Endothelial cell of umbilical vein (primary cell): ENCODE data around the gene TRNAU1AP. TPM values are rescaled to one million over a fixed set of nuclear protein-coding genes. Genes with fewer than 3 reads are reported as not detected.

ENCODE experiments used
- BruUV-seq: library from RNA; stranded (reverse); fragments of 400-500 nt; replicated peaks from 2 replicates; lab custom pipeline; 2021; lab: Mats Ljungman, UMichigan
- CTCF ChIA-PET: fragments of 300-600, 350-600 bp; sonication (Branson Sonifier 250); formaldehyde crosslinking; loops from one replicate; lab custom pipeline; 2021; ENCODE audit warnings: antibody characterized with exemption, inconsistent platforms; lab: Charles Lee
- POLR2A ChIA-PET: fragments of 300-600, 350-600 bp; sonication (Branson Sonifier 250); formaldehyde crosslinking; loops from one replicate; lab custom pipeline; 2021; ENCODE audit warnings: antibody characterized with exemption, inconsistent platforms; lab: Charles Lee
- DNase-seq: peaks from one replicate; pipeline ENCODE4 v3.0.0-alpha.2; 2011; ENCODE audit warnings: low read depth, low spot score
- FAIRE-seq: peaks from 2 replicates; lab custom pipeline; 2011; peaks lifted over from hg19 to GRCh38; lab: Jason Lieb, UNC
- H2AFZ ChIP-seq: 2 replicates; pipeline ENCODE4 v1.6.0; 2012; ENCODE audit warnings: low read depth, low read length, control low read depth, inconsistent platforms
- H3K27ac ChIP-seq: 2 replicates; pipeline ENCODE4 v1.5.1; 2011; ENCODE audit warnings: low read depth, mild to moderate bottlenecking, control low read depth, low read length, moderate library complexity; ENCODE audit not compliant: insufficient read depth
- H3K27me3 ChIP-seq, 2 experiments: 2 replicates each; pipeline versions ENCODE4 v1.6.0 to v1.6.1; 2011; ENCODE audit warnings: low read length in 2 of 2, mixed read lengths in 1 of 2; ENCODE audit not compliant: control insufficient read depth in 2 of 2, insufficient read depth in 2 of 2
- H3K36me3 ChIP-seq, 2 experiments: 2 replicates in 1 of 2; 3 replicates in 1 of 2; pipeline ENCODE4 v1.5.1; 2011; ENCODE audit warnings: low read length in 2 of 2, mild to moderate bottlenecking in 1 of 2, moderate library complexity in 1 of 2; ENCODE audit not compliant: control insufficient read depth in 2 of 2, insufficient read depth in 2 of 2; ENCODE audit errors: extremely low read depth in 1 of 2
- H3K4me1 ChIP-seq: 3 replicates; pipeline ENCODE4 v1.5.1; 2011; ENCODE audit warnings: mild to moderate bottlenecking, low read length; ENCODE audit not compliant: control insufficient read depth, insufficient read depth; ENCODE audit errors: extremely low read depth
- H3K4me2 ChIP-seq: 2 replicates; pipeline ENCODE4 v1.6.1; 2011; ENCODE audit warnings: low read length, control low read depth, mixed read lengths; ENCODE audit not compliant: insufficient read depth
- H3K4me3 ChIP-seq, 3 experiments: fragments of 200-600 bp in 1 of 3; sonication (generic), shearing (Covaris generic) in 1 of 3; replicated peaks in 1 of 3; 2 replicates each; pipeline ENCODE4 v1.5.1; 2011 to 2016; ENCODE audit warnings: control low read depth in 3 of 3, low read length in 3 of 3, mild to moderate bottlenecking in 2 of 3, inconsistent platforms in 1 of 3, low read depth in 1 of 3, moderate library complexity in 1 of 3; ENCODE audit not compliant: insufficient read depth in 1 of 3
- H3K79me2 ChIP-seq: 2 replicates; pipeline ENCODE4 v1.6.0; 2012; ENCODE audit warnings: low read length, inconsistent platforms; ENCODE audit not compliant: control insufficient read depth, insufficient read depth
- H3K9ac ChIP-seq: replicated peaks from 2 replicates; pipeline ENCODE3; 2011; ENCODE audit warnings: low read length, control low read depth; ENCODE audit not compliant: insufficient read depth; ENCODE audit errors: extremely low read depth
- H3K9me1 ChIP-seq: replicated peaks from 3 replicates; pipeline ENCODE4 v1.6.0; 2011; ENCODE audit warnings: mild to moderate bottlenecking, low read length; ENCODE audit not compliant: control insufficient read depth, insufficient read depth; ENCODE audit errors: extremely low read depth
- H3K9me3 ChIP-seq: replicated peaks from 2 replicates; pipeline ENCODE4 v1.5.1; 2012; ENCODE audit warnings: low read length, inconsistent platforms; ENCODE audit not compliant: control insufficient read depth, insufficient read depth
- H4K20me1 ChIP-seq: replicated peaks from 2 replicates; pipeline ENCODE3; 2011; ENCODE audit warnings: mild to moderate bottlenecking, low read length; ENCODE audit not compliant: control insufficient read depth, insufficient read depth; ENCODE audit errors: extremely low read depth
- EZH2 ChIP-seq: IDR thresholded peaks from 2 replicates; pipeline ENCODE4 v1.6.1; 2012; ENCODE audit warnings: borderline replicate concordance, low read depth, mild to moderate bottlenecking, moderate library complexity, low read length, inconsistent platforms; ENCODE audit not compliant: severe bottlenecking
- FOS ChIP-seq: IDR thresholded peaks from 2 replicates; pipeline ENCODE4 v1.6.1; 2011; ENCODE audit warnings: mild to moderate bottlenecking, low read length, moderate library complexity, borderline replicate concordance; ENCODE audit not compliant: insufficient read depth
- GATA2 ChIP-seq: IDR thresholded peaks from 2 replicates; pipeline ENCODE4 v1.7.0; 2011; ENCODE audit warnings: low read depth, mild to moderate bottlenecking, moderate library complexity, mixed read lengths, low read length; ENCODE audit not compliant: insufficient read length, insufficient read depth
- JUN ChIP-seq: IDR thresholded peaks from 2 replicates; pipeline ENCODE4 v1.6.1; 2011; ENCODE audit warnings: borderline replicate concordance, low read depth; ENCODE audit not compliant: insufficient read length, insufficient read depth
- MYC ChIP-seq: IDR thresholded peaks from one replicate; pipeline ENCODE4 v1.6.1; 2011; ENCODE audit warnings: mild to moderate bottlenecking, low read depth, low read length
- POLR2A ChIP-seq: IDR thresholded peaks from 2 replicates; pipeline ENCODE4 v1.6.1; 2012; ENCODE audit warnings: low read depth, mild to moderate bottlenecking, control low read depth, low read length
- POLR2AphosphoS5 ChIP-seq: IDR thresholded peaks from 2 replicates; pipeline ENCODE4 v1.6.1; 2012; ENCODE audit warnings: low read depth, mild to moderate bottlenecking, control low read depth, low read length, moderate library complexity; ENCODE audit not compliant: insufficient read depth
- dilution Hi-C: fragments of 300-500 bp; cut with MboI; formaldehyde crosslinking; loops from one replicate; pipeline ENCODE4 v1.15.0; 2019; ENCODE audit warnings: low sequenced_read_pairs; ENCODE audit not compliant: extremely low pct_ligation_motif_present
- intact Hi-C: fragments of 100-400 bp; cut with micrococcal nuclease; formaldehyde crosslinking; loops from one replicate; pipeline ENCODE4 v1.10.0; 2022
- polyA plus RNA-seq, 4 experiments: library from polyadenylated mRNA; depleted of rRNA in 3 of 4; stranded (reverse) in 3 of 4; unstranded in 1 of 4; fragments of >200 nt; gene quantifications; 2 replicates each; pipeline versions ENCODE4 v1.2.1 to v1.2.3, GENCODE V29; 2011 to 2012; ENCODE audit warnings: missing spikeins in 1 of 4
- total RNA-seq: library from RNA; stranded (reverse); gene quantifications from 2 replicates; pipeline ENCODE4 v1.2.3, GENCODE V29; 2021
- TF ChIP-seq, protein P1 (sequence below): IDR thresholded peaks from 2 replicates; pipeline ENCODE4 v1.6.1; 2011; ENCODE audit not compliant: insufficient read depth, insufficient read length
- TF ChIP-seq, protein P2 (sequence below), 2 donors: IDR thresholded peaks; 1 replicate in 1 of 2; 2 replicates in 1 of 2; pipeline ENCODE4 v1.5.1; 2011; ENCODE audit warnings: low read length in 2 of 2, mild to moderate bottlenecking in 2 of 2, moderate library complexity in 2 of 2, control low read depth in 1 of 2, inconsistent platforms in 1 of 2, low read depth in 1 of 2; ENCODE audit not compliant: insufficient read depth in 1 of 2; ENCODE audit errors: extremely low read depth in 1 of 2

TRNAU1AP gene
- total and polyA plus RNA-seq, 2 donors (not counting 3 experiments of a cell fraction or from before 2014, with no cell fraction given) = 32.7 to 46.2 TPM

DNA sequence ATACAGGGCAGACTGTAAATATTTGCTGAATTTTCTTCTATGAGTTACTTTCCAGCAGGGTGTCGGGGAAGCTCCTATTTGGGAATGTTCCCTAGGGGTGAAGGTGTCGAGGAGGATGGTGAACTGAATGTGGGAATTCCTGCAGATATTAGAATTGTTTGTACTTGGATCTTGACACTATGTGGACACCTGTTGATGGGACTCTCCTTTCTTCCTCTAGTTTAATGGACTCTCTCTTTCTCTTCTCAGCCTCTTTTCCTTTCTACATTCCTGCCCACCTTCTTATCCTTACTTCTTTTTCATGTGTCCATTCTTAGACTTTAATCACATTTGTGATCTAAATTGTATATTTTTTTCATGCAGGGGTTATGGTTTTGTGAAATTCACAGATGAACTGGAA is 14.0 kb downstream of the TRNAU1AP start:
- Histone ChIP-seq H3K27ac (no peak overlapping the region), H4K20me1 (no peaks in the 10 kb centered on the region), H3K36me3 (peaks cover 19% of the 10 kb centered on the region in 2 experiments), H3K4me3 (no peak overlapping the region), H3K9ac (no peak overlapping the region), H3K27me3 (no peaks in the 10 kb centered on the region), H2AFZ (no peak overlapping the region), H3K4me1 (no peaks in the 10 kb centered on the region), H3K4me2 (no peak overlapping the region), H3K79me2 (no peaks in the 10 kb centered on the region), H3K9me1 (no peaks in the 10 kb centered on the region), H3K9me3 (no peaks in the 10 kb centered on the region)
- CTCF ChIA-PET = interaction anchor here (0.5 to 1.0 kb wide), 4 partner anchors 14 to 310 kb away, joined by 3 to 4 read pairs (median 3); partner anchors contain the start of gene TRNAU1AP
- dilution Hi-C loops (no loop called here), intact Hi-C loops (no loop called here)
- FAIRE-seq = no peak
- POLR2A ChIA-PET = interaction anchor here (0.6 to 0.9 kb wide), 2 partner anchors 10 to 14 kb away, joined by 5 to 7 read pairs; no protein-coding TSS in a partner anchor
- no TSS peak for BruUV-seq
- no peak for DNase-seq
- TF ChIP-seq, protein P1, sequence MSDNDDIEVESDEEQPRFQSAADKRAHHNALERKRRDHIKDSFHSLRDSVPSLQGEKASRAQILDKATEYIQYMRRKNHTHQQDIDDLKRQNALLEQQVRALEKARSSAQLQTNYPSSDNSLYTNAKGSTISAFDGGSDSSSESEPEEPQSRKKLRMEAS = no peak
- no peak for TF ChIP-seq GATA2

DNA sequence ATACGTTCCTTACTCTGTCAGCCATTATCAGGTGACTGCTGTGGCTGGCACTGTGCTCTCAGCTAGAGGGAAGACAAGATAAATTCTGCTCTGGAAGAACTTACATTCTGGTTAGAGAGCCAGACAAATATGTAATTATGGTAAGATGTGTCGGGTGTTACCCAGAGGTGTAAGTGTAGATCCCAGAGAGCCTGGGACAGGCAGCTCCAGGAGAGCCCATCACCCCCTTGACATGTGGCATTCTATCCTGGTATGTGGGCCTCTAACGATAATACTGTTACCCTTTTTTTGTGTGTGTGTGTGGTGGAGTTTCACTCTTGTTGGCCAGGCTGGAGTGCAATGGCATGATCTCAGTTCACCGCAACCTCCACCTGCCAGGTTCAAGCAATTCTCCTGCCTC is 19.0 kb downstream of the TRNAU1AP start:
- ChIA-PET POLR2A (interaction anchor here (4.1 kb wide), 1 partner anchor 9 kb away, joined by 26 read pairs; no protein-coding TSS in a partner anchor), CTCF (interaction anchor here (0.9 to 1.3 kb wide), 2 partner anchors 8 to 10 kb away, joined by 3 read pairs; no protein-coding TSS in a partner anchor)
- H3K9me1 ChIP-seq = no peaks in the 10 kb centered on the region
- H3K4me3 ChIP-seq = no peak overlapping the region
- no peaks in the 10 kb centered on the region for H3K9me3 ChIP-seq
- no peak overlapping the region for H3K4me2 ChIP-seq
- intact Hi-C loops (no loop called here), dilution Hi-C loops (no loop called here)
- H3K27ac ChIP-seq = no peak overlapping the region
- peaks cover 8 to 15% of the 10 kb centered on the region in 2 experiments for H3K36me3 ChIP-seq
- no peak overlapping the region for H3K9ac ChIP-seq
- H4K20me1 ChIP-seq = no peaks in the 10 kb centered on the region
- no peak overlapping the region for H2AFZ ChIP-seq
- TF ChIP-seq, protein P1 = no peak
- TF ChIP-seq, protein P2, sequence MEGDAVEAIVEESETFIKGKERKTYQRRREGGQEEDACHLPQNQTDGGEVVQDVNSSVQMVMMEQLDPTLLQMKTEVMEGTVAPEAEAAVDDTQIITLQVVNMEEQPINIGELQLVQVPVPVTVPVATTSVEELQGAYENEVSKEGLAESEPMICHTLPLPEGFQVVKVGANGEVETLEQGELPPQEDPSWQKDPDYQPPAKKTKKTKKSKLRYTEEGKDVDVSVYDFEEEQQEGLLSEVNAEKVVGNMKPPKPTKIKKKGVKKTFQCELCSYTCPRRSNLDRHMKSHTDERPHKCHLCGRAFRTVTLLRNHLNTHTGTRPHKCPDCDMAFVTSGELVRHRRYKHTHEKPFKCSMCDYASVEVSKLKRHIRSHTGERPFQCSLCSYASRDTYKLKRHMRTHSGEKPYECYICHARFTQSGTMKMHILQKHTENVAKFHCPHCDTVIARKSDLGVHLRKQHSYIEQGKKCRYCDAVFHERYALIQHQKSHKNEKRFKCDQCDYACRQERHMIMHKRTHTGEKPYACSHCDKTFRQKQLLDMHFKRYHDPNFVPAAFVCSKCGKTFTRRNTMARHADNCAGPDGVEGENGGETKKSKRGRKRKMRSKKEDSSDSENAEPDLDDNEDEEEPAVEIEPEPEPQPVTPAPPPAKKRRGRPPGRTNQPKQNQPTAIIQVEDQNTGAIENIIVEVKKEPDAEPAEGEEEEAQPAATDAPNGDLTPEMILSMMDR (IDR thresholded peaks at IDR 0.05; ENCODE audit: extremely low read depth in 1 of 2, insufficient read depth in 1 of 2, low read depth in 1 of 2, low read length in 2 of 2) = no peak
- no peak for TF ChIP-seq GATA2
- no peak for TF ChIP-seq POLR2A
- no peak for TF ChIP-seq EZH2
- no peak for TF ChIP-seq FOS
- no peak for TF ChIP-seq JUN
- TF ChIP-seq POLR2AphosphoS5 = no peak
- TF ChIP-seq MYC = no peak
- DNase-seq (no peak), FAIRE-seq (no peak)
- no peaks in the 10 kb centered on the region for H3K4me1 ChIP-seq
- H3K79me2 ChIP-seq = no peaks in the 10 kb centered on the region
- BruUV-seq = no TSS peak
- no peaks in the 10 kb centered on the region for H3K27me3 ChIP-seq
